GM21619 (cell line): ENCODE measurements around the gene BTBD2.
"Not testable (repeated sequence)": the region's sequence is repeated elsewhere in the genome, so short reads cannot be mapped to it uniquely, and the experiment has no call there.

ENCODE experiments used
- ATAC-seq: cut with Tn5 transposase; IDR thresholded peaks from one replicate; pipeline ENCODE4 v1.9.1; 2021; ENCODE audit not compliant: unreplicated experiment

Gene BTBD2

DNA sequence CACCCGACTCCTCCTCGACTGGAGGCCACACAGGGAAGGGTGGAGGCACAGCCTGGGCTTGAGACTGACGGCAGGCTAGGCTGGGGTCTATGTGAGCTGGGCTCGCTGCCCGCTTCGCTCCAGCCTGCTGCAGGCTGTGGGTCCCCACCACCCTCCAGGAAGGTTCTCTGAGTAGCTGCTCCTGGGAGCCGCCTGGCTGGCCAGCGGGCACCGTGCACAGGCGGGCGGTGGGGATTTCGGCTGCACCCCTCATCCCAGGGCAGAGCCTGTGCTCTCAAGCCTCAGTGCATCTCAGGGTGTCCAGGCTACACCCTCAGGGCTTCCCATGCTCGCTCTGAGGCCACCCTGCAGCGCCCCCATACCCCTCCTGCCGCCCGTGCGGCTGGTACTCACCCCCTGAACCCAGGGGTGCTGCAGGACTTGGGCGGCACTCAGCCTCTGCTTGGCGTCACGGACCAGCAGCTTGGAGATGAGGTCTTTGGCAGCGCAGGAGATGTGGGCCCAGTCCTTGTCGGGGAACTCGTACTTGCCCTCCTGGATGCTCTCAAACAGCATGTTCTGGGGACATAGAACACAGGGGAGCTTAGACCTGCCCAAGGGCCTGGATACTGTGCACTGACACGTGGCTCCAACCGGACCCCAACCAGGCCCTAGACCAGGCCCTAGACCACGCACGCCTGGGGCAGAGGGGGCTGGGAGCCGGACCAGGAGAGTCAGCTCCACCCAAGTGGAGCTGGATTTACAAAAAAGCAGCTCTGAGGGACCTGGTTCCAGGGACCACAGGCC lies 25.3 kb upstream of the BTBD2 start:
- no peak for ATAC-seq

DNA sequence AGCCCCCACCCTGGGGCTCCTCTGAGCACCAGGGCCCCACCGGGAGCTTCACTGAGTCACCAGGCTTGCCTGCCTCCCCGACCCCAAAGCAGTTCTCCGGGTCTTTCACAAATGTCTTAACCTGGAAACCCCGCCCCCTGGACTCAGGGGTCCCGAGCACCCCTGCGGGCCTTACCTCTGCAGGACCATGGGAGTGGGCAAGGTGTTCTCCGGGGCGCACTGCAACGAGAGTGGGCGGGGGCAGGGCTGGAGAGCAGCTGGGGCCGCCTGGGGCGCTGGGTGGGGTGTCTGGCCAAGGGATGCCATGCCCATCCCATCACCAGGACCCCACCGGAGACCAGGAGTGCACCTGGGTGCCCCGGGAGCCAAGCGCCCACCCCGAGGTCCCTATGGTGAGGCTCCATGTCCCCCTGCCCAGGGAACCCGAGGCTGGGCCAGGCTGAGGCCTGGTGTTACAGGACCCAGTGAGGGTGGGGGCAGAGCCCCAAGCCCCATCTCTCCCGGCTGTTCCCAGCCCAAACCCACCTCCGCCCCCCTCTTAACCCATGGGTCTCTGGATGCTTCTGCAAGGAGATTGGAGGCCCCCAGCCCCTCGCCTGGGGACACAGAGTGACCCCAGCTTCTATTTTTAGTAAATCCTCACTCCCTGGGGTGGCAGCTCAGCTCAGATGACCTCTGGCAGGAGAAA lies 24.6 kb upstream of the BTBD2 start:
- no peak for ATAC-seq

DNA sequence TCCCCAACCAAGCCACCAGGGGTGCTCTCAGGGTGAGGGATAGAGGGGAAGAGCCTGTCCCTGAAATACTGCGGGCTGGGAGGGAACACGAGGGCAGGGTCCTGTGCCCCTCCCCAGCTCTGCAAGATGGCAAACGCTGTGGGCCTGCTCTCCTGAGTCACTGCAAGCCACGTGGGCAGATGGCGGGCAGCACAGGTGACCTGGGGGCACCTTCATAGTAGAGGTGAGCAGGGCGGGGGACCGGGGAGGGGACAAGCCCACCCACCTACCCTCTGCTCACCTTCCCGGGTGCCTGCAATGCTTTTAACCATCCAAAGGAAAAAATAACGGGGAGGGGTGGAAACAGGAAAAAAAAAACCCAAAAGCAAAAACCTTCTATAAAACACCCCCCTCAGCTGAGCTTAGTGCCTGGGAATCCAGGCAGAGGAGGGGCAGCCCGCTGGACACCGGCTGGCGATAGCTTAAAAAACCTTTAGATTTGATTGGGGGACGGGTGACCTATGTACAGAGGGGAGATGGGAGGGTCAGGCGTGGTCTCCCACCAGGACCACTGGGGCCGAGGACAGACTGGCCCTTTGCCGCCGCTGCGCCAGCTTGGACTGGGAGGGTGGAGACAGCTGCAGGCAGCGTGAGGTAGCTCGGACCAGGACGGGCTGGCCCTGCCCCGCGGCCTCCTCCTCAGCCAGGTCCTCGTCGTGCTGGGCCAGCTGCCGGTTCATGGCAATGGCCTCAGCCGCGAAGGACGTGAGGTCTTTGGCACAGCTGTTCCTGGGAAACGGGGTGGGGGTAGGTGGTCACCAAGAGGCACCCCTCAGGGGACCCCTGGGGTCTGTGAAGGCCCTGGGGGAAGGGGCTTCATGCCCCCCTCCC lies 23.8 kb upstream of the BTBD2 start:
- no peak for ATAC-seq

DNA sequence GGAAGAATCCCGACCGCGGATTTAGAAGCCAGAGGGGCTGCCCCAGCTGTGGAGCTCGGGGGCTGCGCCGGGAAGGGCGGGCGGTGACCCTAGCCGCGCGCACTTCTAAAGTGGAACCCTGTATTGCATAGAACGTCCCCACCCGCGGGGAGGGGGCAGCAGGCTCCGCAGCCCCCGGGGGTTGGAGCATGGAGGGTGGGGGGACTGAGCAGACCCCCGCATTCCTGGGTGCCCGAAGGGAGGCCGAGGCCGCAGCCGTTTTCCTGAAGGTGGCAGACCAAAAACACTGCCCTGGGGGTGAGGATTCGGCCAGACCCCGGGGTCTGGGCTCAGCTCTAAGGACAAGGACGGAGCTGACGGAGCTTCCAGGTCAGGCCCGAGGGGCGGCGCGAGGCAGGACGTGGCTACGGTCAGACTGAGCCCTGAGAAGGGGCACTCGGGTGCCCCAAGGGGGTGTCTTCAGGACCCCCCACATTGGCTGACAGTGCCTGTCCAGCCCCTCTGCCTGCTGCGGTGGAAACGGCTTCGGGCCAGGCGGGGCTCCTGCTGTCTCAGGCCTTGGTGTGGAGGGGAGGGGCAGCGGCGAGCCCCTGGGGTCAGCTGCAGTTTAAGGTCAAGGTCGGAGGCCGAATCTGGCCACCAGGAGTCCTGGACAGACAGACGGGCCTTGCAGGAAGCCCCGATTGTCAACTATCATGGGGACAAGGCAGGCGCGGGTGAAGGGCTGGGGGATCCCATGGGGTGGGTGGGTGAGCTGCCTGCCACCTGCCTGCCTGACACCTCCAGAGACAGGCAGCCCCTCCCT lies 23.0 kb upstream of the BTBD2 start:
- no peak for ATAC-seq

- ATAC-seq, result no peak
Observed at GRCh38 chr19:2037651-2038255, 22.2 kb upstream of the BTBD2 start.

DNA sequence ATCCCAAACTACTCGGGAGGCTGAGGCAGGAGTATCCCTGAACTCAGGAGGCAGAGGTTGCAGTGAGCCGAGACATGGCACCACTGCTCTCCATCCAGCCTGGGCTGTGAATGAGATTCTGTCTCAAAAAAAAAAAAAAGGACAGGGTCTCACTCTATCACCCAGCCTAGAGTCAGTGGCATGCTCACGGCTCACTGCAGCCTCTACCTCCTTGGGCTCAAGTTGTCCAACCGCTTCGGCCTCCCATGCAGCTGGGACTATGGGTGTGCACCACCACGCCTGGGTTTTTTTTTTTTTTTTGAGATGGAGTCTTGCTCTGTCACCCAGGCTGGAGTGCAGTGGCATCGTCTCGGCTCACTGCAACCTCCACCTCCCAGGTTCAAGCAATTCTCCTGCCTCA lies 20.9 kb upstream of the BTBD2 start:
- no peak for ATAC-seq

DNA sequence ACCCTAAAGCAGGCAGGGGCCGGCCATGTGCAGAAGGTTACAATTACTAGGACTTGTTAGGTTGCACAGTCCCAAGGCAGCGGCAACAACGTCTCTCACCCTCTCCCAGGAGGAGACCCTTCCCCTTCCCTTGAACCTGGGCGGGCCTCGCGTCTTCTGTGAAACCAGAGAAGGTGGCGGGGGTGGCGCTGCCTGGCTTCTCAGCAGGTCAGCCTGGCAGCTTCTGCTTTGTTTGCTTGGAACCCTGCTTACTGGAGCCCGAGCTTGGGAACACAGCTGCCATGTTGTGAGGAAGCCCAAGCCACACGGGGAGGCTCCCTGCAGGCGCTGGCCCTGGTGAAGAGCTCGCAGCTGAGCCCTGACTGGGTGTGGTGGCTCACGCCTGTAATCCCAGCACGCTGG lies 20.1 kb upstream of the BTBD2 start:
- no peak for ATAC-seq

GRCh38 chr19:2034729-2035589 lies 19.4 kb upstream of the BTBD2 start:
- ATAC-seq, result no peak

- ATAC-seq, result not testable (repeated sequence)
Observed at GRCh38 chr19:2034253-2034652, 18.7 kb upstream of the BTBD2 start.

GRCh38 chr19:2033825-2034159 lies 18.3 kb upstream of the BTBD2 start:
- no peak for ATAC-seq

GRCh38 chr19:2033115-2033824 lies 17.8 kb upstream of the BTBD2 start:
- no peak for ATAC-seq

DNA sequence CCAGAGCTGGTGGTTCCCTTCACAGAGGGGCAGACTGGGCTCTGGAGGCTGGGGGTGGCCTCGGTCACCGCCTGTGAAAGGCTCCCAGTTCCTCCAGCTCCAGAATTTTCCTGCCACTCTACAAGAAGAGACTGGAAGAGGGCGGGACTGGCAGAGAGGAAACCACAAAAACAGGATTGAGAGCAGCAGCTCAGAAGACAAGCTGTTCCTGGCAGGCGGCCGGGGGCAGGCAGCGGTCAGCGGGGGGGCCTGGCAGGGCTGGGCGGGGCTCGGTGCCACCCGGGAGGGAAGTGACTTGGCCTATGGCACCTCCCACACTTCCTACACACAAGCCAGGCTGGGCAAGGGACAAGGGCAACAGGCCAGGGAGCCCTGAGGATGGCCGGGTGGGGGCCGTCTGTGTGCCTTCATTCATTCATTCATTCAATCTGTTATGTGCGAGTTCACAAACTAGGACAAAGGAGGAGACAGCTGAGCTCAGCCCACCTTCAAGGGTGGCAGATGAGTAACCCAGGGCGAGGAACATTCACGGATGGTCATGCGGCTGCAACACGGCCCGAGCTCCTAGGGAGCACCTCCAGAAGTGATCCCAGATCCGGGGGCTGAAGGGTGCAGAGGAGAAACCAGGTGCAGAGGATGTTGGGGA lies 16.9 kb upstream of the BTBD2 start:
- ATAC-seq, result no peak

DNA sequence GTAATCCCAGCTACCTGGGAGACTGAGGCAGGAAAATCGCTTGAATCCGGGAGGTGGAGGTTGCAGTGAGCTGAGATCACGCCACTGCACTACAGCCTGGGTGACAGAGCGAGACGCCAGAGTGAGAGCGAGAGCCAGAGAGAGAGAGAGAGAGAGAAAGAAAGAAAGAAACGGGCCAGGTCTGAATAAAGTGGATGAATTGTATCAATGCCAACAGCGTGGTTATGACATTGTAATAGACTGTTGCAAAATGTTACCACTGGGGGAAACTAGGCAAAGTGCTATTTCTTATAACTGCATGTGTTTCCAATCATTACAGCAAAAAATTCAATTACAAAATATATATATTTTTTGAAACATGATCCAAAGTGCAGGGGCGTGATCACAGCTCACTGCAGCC lies 11.8 kb upstream of the BTBD2 start:
- ATAC-seq, result no peak

- no peak for ATAC-seq
Observed at GRCh38 chr19:2026770-2027169, 11.3 kb upstream of the BTBD2 start.

DNA sequence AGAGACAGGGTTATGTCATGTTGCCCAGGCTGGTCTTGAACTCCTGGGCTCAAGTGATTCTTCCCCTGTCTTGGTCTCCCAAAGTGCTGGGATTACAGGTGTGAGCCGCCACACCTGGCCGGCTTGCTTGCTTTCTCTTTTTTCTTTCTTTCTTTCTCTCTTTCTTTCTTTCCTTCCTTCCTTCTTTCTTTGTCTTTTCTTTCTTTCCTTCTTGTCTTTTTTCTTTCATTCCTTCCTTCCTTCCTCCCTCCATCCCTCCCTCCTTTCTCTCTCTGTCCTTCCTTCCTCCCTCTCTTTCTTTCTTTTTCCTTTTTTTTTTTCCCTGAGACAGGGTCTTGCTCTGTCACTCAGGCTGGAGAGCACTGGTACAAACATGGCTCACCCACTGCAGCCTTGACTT lies 6.8 kb upstream of the BTBD2 start:
- no peak for ATAC-seq

DNA sequence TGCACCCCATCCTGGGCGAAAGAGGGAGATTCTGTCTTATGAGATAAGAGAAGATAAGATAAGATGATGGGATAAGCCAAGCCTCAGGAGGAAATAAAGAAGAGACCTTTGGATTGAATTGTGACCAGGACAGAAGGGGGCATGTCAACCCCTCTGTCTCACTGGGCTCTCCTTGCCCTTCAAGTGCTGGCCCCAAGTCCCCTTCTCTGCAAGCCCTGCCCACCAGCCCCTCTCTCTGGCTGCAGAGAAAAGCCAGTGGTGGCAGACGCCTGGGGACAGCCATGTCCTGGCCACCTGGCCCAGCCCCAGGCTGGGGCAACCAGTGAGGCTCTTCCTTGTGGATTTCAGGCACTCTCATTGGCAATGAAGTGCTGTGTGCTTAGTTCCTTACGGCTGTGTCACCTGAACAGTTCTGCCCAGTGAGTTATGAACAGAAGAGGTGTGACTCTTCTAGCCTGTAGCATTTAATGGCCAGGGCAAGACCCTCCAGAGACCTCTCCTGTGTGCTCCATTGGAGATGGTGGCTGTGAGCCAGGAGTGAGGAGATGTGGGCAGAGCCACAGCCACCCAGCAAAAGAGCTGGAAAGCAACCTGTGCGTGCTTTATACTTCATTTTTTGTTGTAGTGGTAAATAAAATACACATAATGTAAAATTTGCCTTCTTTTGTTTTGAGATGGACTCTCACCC lies 6.1 kb upstream of the BTBD2 start:
- no peak for ATAC-seq

- ATAC-seq, result no peak
Observed at GRCh38 chr19:2018752-2019151, 3.2 kb upstream of the BTBD2 start.
